ENCODE data around the gene SMO.
A peak's percentile ranks its signal among the peaks of the same experiment; 100 is the strongest.
"Not testable (repeated sequence)": the region's sequence is repeated elsewhere in the genome, so short reads cannot be mapped to it uniquely, and the experiment has no call there.

SMO gene

GRCh38 chr7:129168231-129169021 is 20.0 kb upstream of the SMO start:
- no peak for DNase-seq (ENCODE audit: extremely low spot score)
- ChIA-PET POLR2A (interaction anchor here (1.3 kb wide), 1 partner anchor 229 kb away, joined by 3 read pairs; no protein-coding TSS in a partner anchor), CTCF (interaction anchor here (0.7 to 17.7 kb wide), 11 partner anchors 9 to 78 kb away, joined by 3 to 220 read pairs (median 5); partner anchors contain the start of genes SMO and TSPAN33)
- no peak for TF ChIP-seq CTCF (IDR thresholded peaks at IDR 0.05; ENCODE audit: control extremely low read depth, extremely low read depth, low read depth, missing control alignments)

GRCh38 chr7:129169171-129169671 is 19.2 kb upstream of the SMO start:
- CTCF ChIA-PET, result interaction anchor here (0.8 to 17.7 kb wide), 8 partner anchors 9 to 247 kb away, joined by 3 to 220 read pairs (median 4); partner anchors contain the start of genes SMO and TSPAN33
- POLR2A ChIA-PET, result interaction anchor here (0.6 to 1.3 kb wide), 2 partner anchors 187 to 230 kb away, joined by 3 to 8 read pairs; no protein-coding TSS in a partner anchor
- TF ChIP-seq CTCF (IDR thresholded peaks at IDR 0.05; ENCODE audit: control extremely low read depth, extremely low read depth, low read depth, missing control alignments), result no peak
- peak; percentile 69 for DNase-seq (ENCODE audit: extremely low spot score)

GRCh38 chr7:129169686-129170440 is 18.6 kb upstream of the SMO start:
- ChIA-PET POLR2A (interaction anchor here (0.6 kb wide), 1 partner anchor 188 kb away, joined by 8 read pairs; no protein-coding TSS in a partner anchor), CTCF (interaction anchor here (0.8 to 17.7 kb wide), 9 partner anchors 10 to 248 kb away, joined by 3 to 220 read pairs (median 4); partner anchors contain the start of genes SMO and TSPAN33)
- peak; percentile 64 for DNase-seq (ENCODE audit: extremely low spot score)
- no peak for TF ChIP-seq CTCF (IDR thresholded peaks at IDR 0.05; ENCODE audit: control extremely low read depth, extremely low read depth, low read depth, missing control alignments)

GRCh38 chr7:129170441-129171021 is 17.9 kb upstream of the SMO start:
- TF ChIP-seq CTCF (IDR thresholded peaks at IDR 0.05; ENCODE audit: control extremely low read depth, extremely low read depth, low read depth, missing control alignments), result no peak
- DNase-seq (ENCODE audit: extremely low spot score), result no peak
- ChIA-PET CTCF (interaction anchor here (1.0 to 17.7 kb wide), 5 partner anchors 10 to 207 kb away, joined by 3 to 220 read pairs (median 4); partner anchors contain the start of genes SMO and TSPAN33), POLR2A (no interaction called here)

- CTCF ChIA-PET, result interaction anchor here (0.6 to 17.7 kb wide), 3 partner anchors 10 to 23 kb away, joined by 3 to 220 read pairs (median 3); partner anchors contain the start of gene TSPAN33
- DNase-seq (ENCODE audit: extremely low spot score); POLR2A ChIA-PET: not testable (repeated sequence)
Measured at GRCh38 chr7:129173861-129174260, 14.6 kb upstream of the SMO start.

GRCh38 chr7:129176916-129177710 is 11.3 kb upstream of the SMO start:
- TF ChIP-seq CTCF (IDR thresholded peaks at IDR 0.05; ENCODE audit: control extremely low read depth, extremely low read depth, low read depth, missing control alignments), result no peak
- ChIA-PET CTCF (interaction anchor here (1.5 to 3.3 kb wide), 3 partner anchors 10 to 42 kb away, joined by 4 to 12 read pairs (median 8); no protein-coding TSS in a partner anchor), POLR2A (no interaction called here)
- DNase-seq (ENCODE audit: extremely low spot score), result no peak

All from GM10248 (cell line).